Upper lobe of left lung (tissue), 4 donors: Measurements from ENCODE around the gene SLC18A3.

Source experiments
- CTCF ChIP-seq, 6 experiments: fragments of 450-650 bp in 4 of 6; fragments of 200-600 bp in 2 of 6; sonication (generic) in 2 of 6; IDR thresholded peaks; one replicate each; pipeline ENCODE4 v1.5.1; 2016 to 2019; ENCODE audit warnings: antibody characterized with exemption in 6 of 6
- POLR2A ChIP-seq, 4 donors: fragments of 450-650 bp; IDR thresholded peaks; one replicate each; pipeline ENCODE4 v1.5.1; 2016 to 2017; ENCODE audit warnings: antibody characterized with exemption in 4 of 4, mild to moderate bottlenecking in 2 of 4
- POLR2AphosphoS5 ChIP-seq, 2 donors: sonication (generic); formaldehyde crosslinking; IDR thresholded peaks; one replicate each; pipeline ENCODE4 v1.5.1; 2017; ENCODE audit warnings: antibody characterized with exemption in 2 of 2

GRCh38 chr10:49585387-49585786, 24.7 kb upstream of the SLC18A3 start:
- no peak for TF ChIP-seq CTCF (IDR thresholded peaks at IDR 0.05)
- no peak for TF ChIP-seq POLR2AphosphoS5 (IDR thresholded peaks at IDR 0.05)
- no peak for TF ChIP-seq POLR2A (IDR thresholded peaks at IDR 0.05)
